GM12878 (cell line): ENCODE data around the gene TES. TPM values are rescaled to one million over a fixed set of nuclear protein-coding genes. Genes with fewer than 3 reads are reported as not detected.
A peak's percentile ranks its signal among the peaks of the same experiment; 100 is the strongest.

ENCODE experiments used
- ASH2L ChIP-seq: fragments of 300-600, 200-600 bp; sonication (generic); IDR thresholded peaks from 2 replicates; pipeline ENCODE4 v1.6.1; 2017; ENCODE audit warnings: low read depth, mild to moderate bottlenecking, borderline replicate concordance
- E4F1 ChIP-seq: fragments of 450-650 bp; IDR thresholded peaks from 2 replicates; pipeline ENCODE4 v1.6.1; 2018; ENCODE audit warnings: borderline replicate concordance, mild to moderate bottlenecking; ENCODE audit not compliant: partially characterized antibody
- EP300 ChIP-seq, 2 experiments: fragments of 150-350 bp in 1 of 2; IDR thresholded peaks; 2 replicates each; pipeline ENCODE4 v1.6.1; 2011 to 2012; ENCODE audit warnings: low read depth in 2 of 2, low read length in 2 of 2, borderline replicate concordance in 1 of 2, improper control_type of control experiment in 1 of 2, inconsistent platforms in 1 of 2; ENCODE audit not compliant: control insufficient read depth in 1 of 2
- NBN ChIP-seq: fragments of 450-650 bp; IDR thresholded peaks from 2 replicates; pipeline ENCODE4 v1.6.1; 2016
- NFXL1 ChIP-seq: fragments of 450-650 bp; IDR thresholded peaks from 2 replicates; pipeline ENCODE4 v1.6.1; 2017; ENCODE audit warnings: antibody characterized with exemption, mild to moderate bottlenecking, borderline replicate concordance
- PAX8 ChIP-seq: fragments of 450-650 bp; IDR thresholded peaks from 2 replicates; pipeline ENCODE4 v1.6.1; 2017; ENCODE audit warnings: mild to moderate bottlenecking, moderate library complexity
- POU2F2 ChIP-seq: IDR thresholded peaks from 3 replicates; pipeline ENCODE4 v1.6.1; 2011; ENCODE audit warnings: low read depth, mild to moderate bottlenecking, low read length, borderline replicate concordance
- RELA ChIP-seq: fragments of 450-650 bp; IDR thresholded peaks from 2 replicates; pipeline ENCODE4 v1.8.0; 2014; ENCODE audit warnings: borderline replicate concordance; ENCODE audit not compliant: partially characterized antibody
- SIN3A ChIP-seq: IDR thresholded peaks from 2 replicates; pipeline ENCODE4 v1.6.1; 2012; ENCODE audit warnings: low read depth, low read length, improper control_type of control experiment
- SP1 ChIP-seq: IDR thresholded peaks from one replicate; pipeline ENCODE4 v1.6.1; 2011; ENCODE audit warnings: low read depth, low read length
- SPI1 ChIP-seq: IDR thresholded peaks from 2 replicates; pipeline ENCODE4 v1.6.1; 2011; ENCODE audit warnings: low read depth, mild to moderate bottlenecking, low read length, moderate library complexity, borderline replicate concordance; ENCODE audit not compliant: insufficient read depth
- TAF1 ChIP-seq: IDR thresholded peaks from 2 replicates; pipeline ENCODE4 v1.6.1; 2011; ENCODE audit warnings: mild to moderate bottlenecking, low read depth, low read length, borderline replicate concordance
- ZNF274 ChIP-seq: IDR thresholded peaks from one replicate; pipeline ENCODE4 v1.8.0; 2011; ENCODE audit not compliant: insufficient read length, insufficient read depth
- ZNF687 ChIP-seq: fragments of 450-650 bp; IDR thresholded peaks from 2 replicates; pipeline ENCODE4 v1.6.1; 2017; ENCODE audit warnings: mild to moderate bottlenecking, moderate library complexity
- ZSCAN29 ChIP-seq: fragments of 450-650 bp; IDR thresholded peaks from 2 replicates; pipeline ENCODE4 v1.6.1; 2017; ENCODE audit warnings: mild to moderate bottlenecking, moderate library complexity
- polyA plus RNA-seq, 11 experiments: library from polyadenylated mRNA; depleted of rRNA in 4 of 11; unstranded in 6 of 11; stranded (reverse) in 5 of 11; fragments of >200 nt; fragmentation: Nextera tagmentation in 4 of 11; fragmentation: Illumina TruSeq in 1 of 11; extraction: Ambion mirVana in 4 of 11; extraction: Trizol in 1 of 11; gene quantifications; 1 replicate in 1 of 11; 2 replicates in 10 of 11; pipeline versions ENCODE4 v1.2.1 to v1.2.3, GENCODE V29; 2011 to 2016; ENCODE audit warnings: inconsistent platforms in 2 of 11, missing spikeins in 2 of 11, low read depth in 1 of 11
- total RNA-seq, 4 experiments: library from RNA; depleted of rRNA in 3 of 4; stranded (reverse); fragments of >200 nt in 3 of 4; fragmentation: Illumina TruSeq in 1 of 4; extraction: Trizol in 1 of 4; gene quantifications; 2 replicates each; pipeline versions ENCODE4 v1.2.1 to v1.2.3, GENCODE V29; 2013 to 2021
- TF ChIP-seq, protein P1 (sequence below): fragments of 450-650 bp; formaldehyde crosslinking; IDR thresholded peaks from 2 replicates; pipeline ENCODE4 v1.4.0; 2020; ENCODE audit warnings: mild to moderate bottlenecking, moderate library complexity
- TF ChIP-seq, protein P2 (sequence below): fragments of 450-650 bp; IDR thresholded peaks from 2 replicates; pipeline ENCODE4 v1.6.1; 2017; ENCODE audit warnings: borderline replicate concordance

TES gene
- total and polyA plus RNA-seq, 10 of the 15 experiments (the other 5 are each of a cell fraction or from before 2014, with no cell fraction given): 31.2 to 77.5 (median 59.2) TPM

DNA sequence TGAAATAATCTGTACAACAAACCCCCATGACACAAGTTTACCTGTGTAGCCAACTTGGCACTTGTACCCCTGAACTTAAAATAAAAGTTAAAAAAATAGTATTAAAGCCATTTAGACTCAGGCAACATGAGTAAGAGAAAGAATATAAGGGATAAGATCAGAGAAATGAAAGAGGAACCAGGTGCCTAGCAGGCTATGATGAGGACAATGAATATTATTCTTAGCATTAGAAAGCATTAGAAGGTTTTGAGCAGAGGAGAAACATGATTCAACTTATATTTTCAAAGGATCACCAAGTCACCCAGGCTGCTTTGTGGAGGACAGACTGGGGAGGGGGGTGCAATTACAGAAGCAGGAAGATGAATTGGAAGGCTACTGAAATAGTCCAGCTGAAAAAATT, 48.1 kb upstream of the TES start (continued):
- TF ChIP-seq SPI1 (peak; percentile 6; the same call in 1 of the 2 replicates), ASH2L (no peak), ZNF687 (no peak), SIN3A (no peak), ZNF274 (no peak), EP300 (IDR thresholded peaks at IDR 0.05; ENCODE audit: borderline replicate concordance in 1 of 2, control insufficient read depth in 1 of 2, low read depth in 2 of 2, low read length in 2 of 2) (no peak), NFXL1 (no peak), E4F1 (no peak), POU2F2 (no peak), ZSCAN29 (no peak), PAX8 (no peak), RELA (no peak), NBN (no peak), SP1 (no peak), TAF1 (no peak)
- TF ChIP-seq, protein P1, sequence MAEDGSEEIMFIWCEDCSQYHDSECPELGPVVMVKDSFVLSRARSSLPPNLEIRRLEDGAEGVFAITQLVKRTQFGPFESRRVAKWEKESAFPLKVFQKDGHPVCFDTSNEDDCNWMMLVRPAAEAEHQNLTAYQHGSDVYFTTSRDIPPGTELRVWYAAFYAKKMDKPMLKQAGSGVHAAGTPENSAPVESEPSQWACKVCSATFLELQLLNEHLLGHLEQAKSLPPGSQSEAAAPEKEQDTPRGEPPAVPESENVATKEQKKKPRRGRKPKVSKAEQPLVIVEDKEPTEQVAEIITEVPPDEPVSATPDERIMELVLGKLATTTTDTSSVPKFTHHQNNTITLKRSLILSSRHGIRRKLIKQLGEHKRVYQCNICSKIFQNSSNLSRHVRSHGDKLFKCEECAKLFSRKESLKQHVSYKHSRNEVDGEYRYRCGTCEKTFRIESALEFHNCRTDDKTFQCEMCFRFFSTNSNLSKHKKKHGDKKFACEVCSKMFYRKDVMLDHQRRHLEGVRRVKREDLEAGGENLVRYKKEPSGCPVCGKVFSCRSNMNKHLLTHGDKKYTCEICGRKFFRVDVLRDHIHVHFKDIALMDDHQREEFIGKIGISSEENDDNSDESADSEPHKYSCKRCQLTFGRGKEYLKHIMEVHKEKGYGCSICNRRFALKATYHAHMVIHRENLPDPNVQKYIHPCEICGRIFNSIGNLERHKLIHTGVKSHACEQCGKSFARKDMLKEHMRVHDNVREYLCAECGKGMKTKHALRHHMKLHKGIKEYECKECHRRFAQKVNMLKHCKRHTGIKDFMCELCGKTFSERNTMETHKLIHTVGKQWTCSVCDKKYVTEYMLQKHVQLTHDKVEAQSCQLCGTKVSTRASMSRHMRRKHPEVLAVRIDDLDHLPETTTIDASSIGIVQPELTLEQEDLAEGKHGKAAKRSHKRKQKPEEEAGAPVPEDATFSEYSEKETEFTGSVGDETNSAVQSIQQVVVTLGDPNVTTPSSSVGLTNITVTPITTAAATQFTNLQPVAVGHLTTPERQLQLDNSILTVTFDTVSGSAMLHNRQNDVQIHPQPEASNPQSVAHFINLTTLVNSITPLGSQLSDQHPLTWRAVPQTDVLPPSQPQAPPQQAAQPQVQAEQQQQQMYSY: no peak
- TF ChIP-seq, protein P2, sequence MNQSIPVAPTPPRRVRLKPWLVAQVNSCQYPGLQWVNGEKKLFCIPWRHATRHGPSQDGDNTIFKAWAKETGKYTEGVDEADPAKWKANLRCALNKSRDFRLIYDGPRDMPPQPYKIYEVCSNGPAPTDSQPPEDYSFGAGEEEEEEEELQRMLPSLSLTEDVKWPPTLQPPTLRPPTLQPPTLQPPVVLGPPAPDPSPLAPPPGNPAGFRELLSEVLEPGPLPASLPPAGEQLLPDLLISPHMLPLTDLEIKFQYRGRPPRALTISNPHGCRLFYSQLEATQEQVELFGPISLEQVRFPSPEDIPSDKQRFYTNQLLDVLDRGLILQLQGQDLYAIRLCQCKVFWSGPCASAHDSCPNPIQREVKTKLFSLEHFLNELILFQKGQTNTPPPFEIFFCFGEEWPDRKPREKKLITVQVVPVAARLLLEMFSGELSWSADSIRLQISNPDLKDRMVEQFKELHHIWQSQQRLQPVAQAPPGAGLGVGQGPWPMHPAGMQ: no peak
